Activated naive CD4-positive, alpha-beta T cell treated with anti-CD3 and anti-CD28 coated beads, Interleukin-2, amount 50 U/mL, for 16 hours (primary cell): Measurements from ENCODE around the gene DPYSL4.

Experiments used
- DNase-seq: peaks from one replicate; pipeline ENCODE4 v3.0.0-alpha.2; 2020

The DPYSL4 gene

DNA sequence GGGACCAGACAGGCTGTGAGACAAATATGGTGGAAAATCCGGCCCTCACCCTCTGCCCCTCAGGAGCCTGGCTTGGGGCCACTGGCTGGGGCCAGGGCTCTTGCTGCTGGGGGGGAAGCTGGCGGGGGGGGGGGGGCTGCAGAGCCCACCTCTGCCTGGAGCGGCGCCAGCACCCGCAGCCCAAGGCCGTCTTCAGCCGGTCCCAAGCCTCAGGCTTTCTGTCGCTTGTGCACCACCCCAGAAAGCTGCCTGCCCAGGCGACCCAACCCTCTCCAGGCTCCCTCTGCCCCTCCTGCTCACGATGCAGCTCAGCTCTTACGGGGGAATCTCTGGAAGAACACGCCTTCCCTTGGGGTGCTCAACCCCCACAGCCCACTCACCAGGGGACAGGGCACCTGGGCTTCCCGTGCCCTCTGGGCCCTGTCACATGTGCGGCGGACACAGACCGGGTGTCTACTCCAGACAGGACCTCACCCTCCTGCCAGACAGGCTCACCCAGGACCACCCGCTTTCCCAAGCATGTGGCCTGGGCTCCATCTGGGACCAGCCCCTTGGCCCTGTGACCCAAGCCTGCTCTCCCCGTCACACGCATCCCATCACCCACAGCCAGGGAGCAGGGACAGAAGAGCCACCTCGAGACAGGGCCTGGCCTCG is 43.9 kb downstream of the DPYSL4 start:
- DNase-seq = no peak

DNA sequence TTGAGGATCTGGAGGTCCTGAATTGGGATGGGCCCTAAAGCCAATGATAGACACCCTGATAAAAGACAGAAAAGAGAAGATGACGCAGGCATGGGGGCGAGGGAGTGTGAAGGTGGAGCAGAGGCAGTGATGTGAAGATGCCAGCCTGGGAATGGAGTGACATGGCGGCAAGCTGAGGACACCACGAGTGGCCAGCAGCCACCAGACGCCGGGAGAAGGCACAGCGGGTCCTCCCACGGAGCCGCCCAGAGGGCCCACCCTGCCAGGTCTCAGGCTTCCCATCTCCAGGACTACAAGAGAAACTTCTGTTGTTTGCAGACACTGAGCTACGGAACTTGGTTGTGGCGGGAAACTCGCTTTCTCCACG is 44.9 kb downstream of the DPYSL4 start:
- DNase-seq = no peak

DNA sequence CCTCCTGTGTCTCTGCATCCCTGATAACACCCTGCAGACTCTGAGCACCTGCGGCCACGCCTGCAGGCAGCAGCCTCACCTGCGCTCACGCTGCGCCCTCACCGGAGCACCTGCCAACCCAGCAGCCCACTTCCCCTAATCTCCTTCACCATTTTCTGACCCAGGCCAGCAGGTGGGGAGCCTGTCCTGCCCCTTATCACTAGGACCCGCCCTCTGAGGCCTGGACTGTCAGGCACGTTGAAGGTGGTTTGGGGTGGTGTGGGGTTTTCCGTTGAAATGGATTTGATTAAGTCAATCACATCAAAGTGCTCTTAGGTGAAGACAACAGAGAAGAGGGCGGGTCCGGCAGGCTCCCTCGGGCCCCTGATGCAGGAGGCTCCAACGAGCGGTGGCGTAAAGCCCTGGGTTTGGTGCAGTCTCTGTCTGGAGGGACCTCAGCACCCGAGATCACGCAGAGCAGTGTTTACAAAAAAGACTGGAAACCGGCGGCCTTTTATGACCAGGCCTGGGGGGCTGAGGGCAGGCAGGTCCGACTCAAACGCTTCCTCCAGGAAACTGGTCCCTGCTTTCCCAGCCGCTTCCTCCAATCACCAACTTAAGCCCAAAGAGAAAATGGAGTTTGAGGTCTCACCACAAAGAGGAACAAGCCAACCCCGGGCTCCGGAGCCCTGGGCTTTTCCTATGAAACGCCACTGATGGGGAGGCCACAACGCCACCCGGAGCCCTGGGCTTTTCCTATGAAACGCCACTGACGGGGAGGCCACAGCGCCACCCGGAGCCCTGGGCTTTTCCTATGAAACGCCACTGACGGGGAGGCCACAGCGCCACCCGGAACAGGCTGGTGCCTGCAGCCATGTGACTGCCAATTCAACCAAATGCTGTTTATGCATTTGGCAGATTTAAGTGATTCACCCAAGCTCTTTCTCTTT is 45.5 kb downstream of the DPYSL4 start:
- DNase-seq = peak; percentile 26

DNA sequence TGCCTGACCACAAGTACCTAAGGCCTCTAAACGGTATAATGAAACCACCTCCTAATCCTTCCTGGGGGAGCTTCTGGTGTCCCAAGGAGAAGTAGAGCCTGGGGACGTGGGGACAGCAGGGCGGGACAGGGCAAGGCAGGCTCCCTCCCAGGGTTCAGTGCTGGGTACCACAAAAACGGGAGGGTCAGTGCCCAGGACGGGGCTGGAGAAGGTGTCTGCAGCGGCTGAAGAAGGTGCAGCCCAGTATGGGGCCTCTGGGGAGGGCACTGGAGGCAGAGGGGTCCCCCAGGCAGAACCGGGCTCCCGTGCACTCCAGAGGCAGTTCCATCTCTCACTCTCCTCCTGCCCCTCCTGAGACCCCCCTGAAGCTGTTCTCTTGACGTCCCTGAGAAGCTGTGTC is 46.2 kb downstream of the DPYSL4 start:
- DNase-seq = no peak

DNA sequence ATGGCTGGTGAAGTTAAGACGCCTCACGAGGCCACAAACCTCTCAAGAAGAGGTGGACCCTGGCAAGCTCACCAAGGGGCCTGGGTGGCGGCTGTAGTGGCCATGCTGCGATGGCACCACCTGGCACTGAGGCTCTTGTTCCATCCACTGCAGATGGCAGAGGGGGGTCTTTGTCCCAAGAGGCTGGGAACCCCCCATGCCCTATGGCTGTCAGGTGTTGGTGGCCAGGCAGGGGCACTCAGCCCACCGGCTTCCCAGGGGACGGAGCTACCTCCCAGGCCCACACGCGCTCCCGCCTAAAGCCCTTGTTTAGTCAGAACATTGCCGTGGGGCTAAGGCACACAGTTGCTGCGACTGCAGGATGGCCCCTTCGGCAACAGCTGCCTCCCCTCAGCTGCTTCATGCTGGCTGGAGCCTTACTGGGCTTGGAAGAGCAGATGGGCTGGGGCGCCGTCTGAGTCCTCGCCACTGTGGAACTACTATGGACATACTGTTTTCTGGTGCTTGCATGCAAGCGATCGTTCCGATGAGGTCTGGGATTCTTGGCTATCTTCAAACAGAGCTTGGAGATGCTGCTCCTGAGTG is 46.8 kb downstream of the DPYSL4 start:
- no peak for DNase-seq

DNA sequence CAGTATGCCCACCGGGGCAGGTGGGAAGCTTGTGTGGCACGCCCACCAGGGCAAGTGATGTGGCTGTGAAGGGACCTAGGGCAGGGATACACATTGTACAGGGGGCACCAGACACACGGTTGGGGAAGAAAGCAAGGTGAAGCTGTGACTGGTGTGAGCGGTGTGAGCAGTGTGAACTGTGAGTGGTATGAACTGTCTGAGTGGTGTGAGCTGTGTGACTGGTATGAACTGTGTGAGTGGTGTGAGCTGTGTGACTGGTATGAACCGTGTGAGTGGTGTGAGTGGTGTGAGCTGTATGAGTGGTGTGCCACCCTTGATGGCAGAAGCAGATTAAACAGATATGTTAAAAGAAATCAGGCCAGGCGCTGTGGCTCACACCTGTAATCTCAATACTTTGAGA is 48.1 kb downstream of the DPYSL4 start:
- no peak for DNase-seq

DNA sequence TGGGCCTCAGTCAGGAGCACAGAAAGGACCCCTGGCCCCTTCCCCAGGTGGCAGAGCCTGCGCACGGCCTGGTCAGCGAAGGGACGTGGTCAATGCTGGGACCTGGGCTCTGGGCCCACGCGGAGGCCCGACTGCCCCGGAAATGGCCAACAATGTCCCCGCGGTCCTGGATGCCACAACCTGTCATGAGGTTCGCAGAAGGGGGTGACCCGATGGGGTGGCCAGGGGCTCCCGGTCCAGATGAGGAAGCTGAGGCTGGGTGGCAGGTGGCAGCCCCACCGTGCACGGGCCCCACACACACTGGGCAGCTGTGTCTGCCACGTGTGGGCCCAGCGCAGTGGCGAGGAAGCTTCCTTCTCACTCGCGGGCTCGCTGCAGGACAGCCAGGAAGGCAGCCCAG is 49.4 kb downstream of the DPYSL4 start:
- DNase-seq = no peak

DNA sequence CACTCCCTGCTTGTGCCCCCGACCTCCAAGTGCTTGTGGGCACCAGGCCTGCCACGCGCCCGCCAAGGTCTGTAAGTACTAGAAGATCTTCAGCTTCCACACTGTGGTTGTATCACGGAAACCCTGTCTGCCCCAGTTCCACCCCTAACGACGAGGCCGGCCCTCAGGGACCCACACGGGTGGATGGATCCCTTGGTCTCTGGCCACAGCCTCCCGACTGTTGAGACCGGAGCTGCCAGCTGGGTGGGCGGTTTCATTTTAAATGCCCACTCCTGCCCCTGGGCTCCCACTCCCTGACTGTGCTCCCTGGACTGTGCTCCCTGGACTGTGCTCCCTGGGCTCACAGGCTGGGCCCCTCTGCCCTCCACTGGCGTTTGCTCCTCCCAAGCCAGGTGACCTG is 50.1 kb downstream of the DPYSL4 start:
- no peak for DNase-seq

DNA sequence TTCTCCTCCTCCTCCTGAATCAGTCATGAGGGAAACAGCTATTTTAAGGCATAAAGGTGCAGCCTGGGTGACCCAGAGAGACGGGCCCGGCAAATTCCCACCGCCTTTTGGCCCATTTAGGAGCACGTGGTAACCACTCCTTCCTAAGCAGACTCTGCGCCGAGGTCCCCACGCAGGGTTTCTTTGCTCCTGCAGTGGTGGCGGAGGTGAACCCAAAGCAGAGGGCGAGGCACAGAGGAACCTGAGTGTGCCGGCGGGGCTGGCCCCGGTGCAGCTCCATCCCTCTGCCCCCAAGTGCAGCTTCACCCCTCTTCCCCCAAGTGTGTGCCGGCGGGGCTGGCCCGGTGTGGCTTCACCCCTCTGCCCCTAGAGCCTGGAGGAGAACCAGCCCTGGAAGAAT is 50.6 kb downstream of the DPYSL4 start:
- no peak for DNase-seq

DNA sequence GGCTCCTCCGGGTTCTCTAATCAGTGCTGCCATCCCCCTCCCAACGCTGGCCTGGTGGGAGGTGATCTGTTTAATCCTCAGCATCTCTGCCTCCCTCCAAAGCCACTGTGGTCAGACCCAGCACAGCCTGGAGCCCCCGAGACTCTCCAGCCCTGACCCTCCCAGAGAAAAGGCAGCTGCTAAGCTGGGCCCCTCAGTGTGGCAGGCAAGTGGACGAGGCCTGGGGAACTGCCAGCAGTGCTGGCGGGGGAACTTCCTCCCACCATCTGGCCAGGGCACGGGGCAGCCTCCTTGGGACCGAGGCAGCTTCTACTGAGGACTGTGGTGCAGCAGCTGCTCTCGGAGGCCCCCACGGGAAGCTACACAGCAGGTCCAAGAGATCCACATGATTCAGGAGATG is 51.1 kb downstream of the DPYSL4 start:
- DNase-seq = no peak

DNA sequence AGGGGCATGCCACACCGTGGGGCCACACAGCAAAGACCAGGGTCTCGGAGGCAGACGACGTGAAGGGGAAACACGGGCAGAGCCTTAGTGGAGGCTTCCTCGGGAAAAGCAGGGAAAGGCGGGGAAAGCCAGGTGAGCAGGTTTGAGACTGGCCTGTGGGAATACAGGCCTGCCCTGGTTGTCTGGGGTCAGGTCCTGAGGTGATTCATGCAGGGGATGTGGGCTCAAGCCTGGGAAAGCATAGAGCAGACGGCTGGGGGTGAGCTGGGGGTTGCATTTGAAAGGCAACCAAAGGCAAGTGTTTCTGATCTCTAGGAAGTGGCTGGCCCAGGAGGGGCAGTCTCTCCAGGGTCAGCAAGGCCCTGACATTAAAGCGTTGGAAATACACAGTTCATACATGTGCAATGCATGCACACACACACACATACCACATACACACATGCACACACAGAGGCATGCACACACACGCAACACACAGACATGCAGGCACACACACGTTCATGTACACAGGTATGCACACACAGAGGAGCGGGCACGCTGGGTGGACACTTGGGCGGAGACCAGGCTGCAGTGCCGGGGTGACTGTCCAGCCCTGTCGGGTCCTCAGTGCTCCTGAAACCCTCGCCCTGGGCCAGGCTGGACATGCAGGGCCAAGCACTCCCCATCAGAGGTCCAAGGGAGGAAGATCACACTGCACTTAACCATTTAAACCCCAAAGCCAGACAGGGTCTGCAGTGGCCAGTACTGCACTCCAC is 51.8 kb downstream of the DPYSL4 start:
- DNase-seq = no peak

DNA sequence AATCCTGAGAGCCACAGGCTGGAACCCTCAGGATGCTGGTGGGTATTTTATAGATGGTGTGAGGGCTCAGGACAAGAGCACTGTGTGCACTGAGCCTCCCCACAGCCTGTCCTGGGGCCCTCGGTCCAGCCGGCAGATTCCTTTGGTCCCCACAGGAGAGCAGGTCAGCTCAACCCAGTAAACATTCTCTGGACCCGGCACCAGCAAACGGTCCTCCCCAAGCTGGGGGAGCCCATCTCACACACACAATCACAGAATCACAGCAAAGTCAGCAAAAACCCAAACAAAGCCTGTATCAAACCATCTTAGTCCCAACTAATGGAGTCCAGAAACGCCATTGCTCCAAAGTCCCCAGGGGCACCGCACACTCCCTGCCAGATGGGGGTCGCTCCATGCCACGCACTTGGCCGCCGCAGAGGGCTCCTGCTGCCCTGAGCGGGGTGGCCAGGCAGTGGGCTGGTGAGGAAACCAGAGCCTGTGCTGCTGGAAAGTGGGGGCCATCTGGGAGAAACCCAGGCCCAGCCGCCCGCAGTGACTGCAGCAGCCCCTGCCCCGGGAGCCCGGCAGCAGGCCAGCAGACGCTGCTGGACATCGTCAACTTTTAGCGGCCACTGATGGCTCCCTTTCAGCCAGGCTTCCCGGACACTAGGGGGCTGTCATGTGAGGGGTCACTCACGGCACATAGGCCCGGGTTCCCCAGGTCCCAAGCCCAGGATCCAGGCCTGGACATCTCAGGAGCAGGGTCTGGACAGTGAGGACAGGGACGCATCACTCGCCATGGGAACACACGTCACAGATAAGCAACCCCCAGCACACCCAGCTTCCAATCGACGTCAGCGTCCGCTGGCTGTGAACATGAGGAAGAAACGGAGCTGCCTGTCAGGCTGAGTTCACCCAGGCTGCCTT is 52.6 kb downstream of the DPYSL4 start:
- no peak for DNase-seq

DNA sequence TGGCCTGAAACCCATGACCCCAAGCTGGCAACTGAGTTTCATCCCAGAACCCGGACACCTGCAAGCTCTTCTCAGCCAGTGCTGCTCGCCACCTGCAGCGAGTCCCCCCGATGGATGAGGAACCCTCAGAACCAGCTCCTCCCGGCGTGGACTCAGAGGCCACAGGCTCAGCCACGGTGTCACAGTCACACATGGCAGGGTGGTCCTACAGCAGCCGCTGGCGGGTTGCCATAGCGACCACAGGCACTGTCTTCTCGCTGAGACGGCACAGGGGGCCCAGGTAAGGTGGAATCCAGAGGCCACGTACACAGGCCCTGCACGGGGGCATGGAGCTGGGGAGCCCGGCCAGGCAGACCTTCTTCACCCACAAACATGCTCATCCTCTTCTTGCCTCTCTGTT is 53.4 kb downstream of the DPYSL4 start:
- DNase-seq = no peak

DNA sequence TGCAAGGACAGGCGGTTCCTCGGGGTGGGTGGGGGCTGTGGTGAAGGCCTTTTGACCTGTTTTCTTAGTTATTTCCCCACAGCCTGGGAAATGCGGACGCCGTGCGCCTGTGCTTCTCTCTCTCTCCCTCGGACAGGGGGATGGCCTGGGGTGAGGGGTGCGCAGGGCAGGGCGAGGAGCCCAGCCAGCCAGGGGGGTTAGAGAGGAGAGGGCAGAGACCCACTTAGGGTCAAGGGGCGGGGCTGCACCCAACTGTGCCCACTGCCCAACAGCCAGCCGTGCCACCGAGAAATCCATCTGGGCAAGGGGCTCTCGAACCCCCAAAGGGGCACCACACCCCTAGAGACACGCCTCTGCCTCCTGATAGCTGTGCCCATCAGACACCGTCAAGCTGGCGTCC is 53.8 kb downstream of the DPYSL4 start:
- no peak for DNase-seq

DNA sequence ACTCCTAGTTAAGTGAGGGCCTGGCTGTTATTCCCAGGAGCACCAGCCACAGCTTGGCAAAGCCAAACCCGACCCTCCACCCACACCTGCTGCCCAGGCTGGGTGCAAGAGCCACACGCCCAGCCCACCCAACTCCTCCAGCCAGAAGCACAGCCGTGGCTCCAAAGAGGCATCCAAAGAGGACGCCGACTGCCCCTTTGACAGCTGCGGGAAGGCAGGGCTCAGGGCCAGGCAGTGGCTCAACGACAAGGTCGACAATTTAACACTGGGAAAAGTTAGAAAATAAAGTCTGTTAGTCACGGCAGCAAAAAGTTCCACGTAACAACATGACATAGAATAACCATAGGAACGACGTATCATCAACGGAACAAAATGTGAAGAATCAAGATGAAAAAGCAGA is 54.3 kb downstream of the DPYSL4 start:
- no peak for DNase-seq

DNA sequence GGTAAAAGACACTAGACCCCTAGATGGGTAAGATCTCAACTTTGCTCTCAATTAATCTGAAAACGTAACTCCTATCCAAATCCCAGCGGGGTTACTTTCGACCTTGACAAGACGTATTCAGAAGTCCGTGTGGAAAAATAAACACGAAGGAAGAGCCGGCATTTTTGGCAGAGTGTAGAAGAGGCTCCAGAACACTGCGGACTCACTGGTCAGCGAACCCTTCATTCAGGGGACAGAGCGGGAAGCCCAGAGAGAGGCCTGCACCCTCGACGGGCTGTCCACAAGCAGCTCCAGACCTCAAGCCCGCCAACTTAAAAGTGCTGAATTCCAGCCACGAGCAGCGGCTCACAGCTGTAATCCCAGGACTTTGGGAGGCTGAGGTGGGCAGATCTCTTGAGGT is 54.7 kb downstream of the DPYSL4 start:
- DNase-seq = no peak

DNA sequence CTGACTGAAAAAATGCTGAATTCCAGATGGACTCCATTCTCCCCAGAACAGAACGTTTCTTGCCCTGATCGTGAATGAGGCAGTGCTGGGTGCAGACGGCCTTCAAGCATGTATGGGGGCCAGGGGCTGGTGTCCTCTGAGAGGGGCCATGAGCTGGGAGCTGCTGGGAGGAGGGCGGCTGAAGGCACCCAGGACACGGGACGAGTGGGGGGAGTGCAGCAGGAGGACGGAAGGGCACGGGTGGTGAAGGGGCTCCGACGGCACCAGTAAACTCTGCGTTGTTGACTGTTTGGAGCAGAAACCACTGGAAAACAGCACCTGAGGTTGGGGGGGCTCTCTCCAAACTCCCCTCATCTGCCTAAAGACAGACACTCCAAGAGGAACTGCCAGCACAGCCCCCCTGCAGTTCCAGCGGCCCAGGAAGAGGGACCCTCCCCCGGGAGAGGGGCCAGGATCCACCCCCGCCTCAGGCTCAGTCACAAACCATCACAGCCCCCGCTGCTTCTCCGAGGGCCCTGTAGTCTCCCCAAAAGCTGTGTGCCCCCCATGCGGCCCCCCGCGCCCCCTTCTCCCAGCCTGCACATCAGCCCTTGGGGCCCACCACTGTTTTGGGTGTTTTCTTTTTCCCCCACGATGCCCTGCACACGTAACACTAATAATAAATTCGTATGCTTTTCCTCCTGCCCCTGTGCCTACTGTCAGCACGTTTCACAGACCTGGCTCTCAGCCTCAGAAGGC is 55.5 kb downstream of the DPYSL4 start:
- no peak for DNase-seq

DNA sequence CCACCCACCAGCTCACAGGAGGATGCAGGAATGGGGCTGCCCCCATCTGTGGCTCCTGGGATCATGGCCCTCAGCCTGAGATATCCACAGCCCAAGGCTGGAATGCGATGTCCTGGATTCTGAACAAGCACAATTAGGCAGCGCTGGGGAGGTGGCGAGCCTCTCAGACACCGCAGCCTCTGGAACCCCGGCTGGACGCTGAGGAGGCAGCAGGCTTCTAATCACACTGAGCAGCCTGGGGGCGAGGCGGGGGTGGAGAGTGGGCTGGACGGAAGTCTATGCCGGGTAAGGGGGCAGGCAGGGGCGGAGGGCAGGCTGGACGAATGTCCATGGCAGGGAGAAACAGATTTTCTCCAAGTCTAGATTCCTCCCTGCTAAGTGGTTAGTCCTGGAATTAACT is 56.4 kb downstream of the DPYSL4 start:
- no peak for DNase-seq

DNA sequence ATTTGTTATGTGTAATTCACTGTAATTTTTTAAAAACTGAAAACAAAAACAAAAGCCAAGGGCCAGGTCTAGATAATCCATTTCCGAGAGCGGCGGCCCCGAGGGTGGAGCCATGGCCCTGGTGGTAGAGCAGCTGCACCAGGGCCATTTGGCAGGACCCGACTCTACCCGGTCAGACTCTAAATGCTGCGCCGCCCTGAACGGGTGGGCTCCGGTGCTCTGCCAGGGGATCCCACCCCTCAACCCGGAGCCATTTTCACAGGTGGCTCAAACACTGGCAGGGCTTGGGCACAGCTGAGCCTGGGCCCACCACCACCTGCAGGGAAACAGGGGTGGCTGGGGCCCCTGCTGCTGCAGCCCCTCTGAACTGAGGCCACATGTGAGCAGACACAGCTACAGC is 56.9 kb downstream of the DPYSL4 start:
- no peak for DNase-seq

DNA sequence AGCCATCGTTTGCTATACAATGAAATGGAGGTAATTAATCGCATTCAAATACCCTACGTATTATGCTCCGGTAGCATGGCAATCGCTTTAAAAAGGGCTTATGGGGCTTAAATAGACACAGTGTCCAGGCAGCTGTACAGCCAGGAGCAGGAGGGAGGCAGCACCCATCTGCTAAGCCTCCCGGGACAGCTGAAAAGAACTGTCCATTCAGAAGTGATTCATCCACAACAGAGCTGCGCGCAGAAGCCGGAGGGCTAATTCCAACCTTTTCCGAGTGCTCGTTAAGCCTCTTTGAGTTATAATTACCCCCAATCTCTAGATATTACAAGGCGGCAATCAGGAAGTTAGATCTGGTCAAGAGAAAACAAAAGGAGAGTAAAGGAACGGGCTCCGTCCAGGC is 58.3 kb downstream of the DPYSL4 start:
- no peak for DNase-seq

DNA sequence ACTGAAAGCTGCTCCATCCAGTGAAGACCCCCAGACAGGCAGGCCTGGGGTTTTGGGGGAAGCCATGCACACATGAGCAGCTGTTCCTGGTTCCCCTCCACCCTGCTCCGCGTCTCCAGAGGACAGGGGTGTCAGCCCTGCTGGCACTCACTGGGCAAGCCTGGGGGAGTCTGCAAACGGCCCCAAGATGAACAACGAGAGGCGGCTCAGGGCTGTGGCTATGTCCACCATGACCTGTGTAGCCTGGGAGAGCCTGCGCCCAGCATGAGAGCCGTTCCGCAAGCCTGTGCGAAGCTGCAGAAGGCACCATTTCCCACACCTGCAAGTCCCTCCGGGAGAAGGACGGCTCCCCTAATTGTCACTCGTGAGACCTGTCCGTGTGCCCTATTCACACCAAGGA is 59.5 kb downstream of the DPYSL4 start:
- DNase-seq = no peak

DNA sequence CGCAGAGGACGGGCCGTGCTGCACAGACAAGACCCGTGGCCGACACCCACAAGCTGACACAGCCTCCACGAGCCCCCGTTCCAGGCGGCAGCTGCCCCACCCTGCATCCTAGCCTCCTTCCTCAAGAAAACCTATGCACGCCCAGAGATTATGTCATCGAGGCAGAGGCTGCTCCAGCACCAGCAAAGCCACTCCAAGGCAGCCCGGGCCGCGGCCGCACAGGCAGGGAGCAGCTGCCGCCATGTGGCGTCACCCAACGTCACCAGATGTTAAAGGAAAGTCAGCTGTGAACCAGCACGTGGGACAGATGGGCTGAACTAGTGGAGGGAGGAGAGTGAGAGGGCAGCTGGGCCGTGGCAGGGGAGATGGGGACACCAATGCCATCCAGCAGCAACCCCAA is 61.2 kb downstream of the DPYSL4 start:
- no peak for DNase-seq
